DND-41 (cell line): ENCODE data around the gene PGF.

Experiments used
- ATAC-seq: fragments of 200-7000 bp; cut with Tn5 transposase; 3 replicates; pipeline ENCODE4 v1.9.1; 2021; ENCODE audit warnings: low read depth; ENCODE audit not compliant: insufficient read depth
- DNase-seq: peaks from one replicate; pipeline ENCODE4 v3.0.0-alpha.2; 2020
- H2AFZ ChIP-seq: 2 replicates; pipeline ENCODE4 v1.6.0; 2012; ENCODE audit warnings: low read depth, low read length
- H3K27ac ChIP-seq: 2 replicates; pipeline ENCODE4 v1.5.1; 2012; ENCODE audit warnings: low read length, inconsistent platforms
- H3K27me3 ChIP-seq: fragments of 200-600 bp; sonication (generic); 2 replicates; pipeline ENCODE4 v1.6.0; 2012; ENCODE audit warnings: low read length, mild to moderate bottlenecking, inconsistent platforms; ENCODE audit not compliant: insufficient read depth, poor library complexity
- H3K36me3 ChIP-seq: 2 replicates; pipeline ENCODE4 v1.5.1; 2012; ENCODE audit warnings: low read length, inconsistent platforms; ENCODE audit not compliant: insufficient read depth
- H3K4me1 ChIP-seq: 2 replicates; pipeline ENCODE4 v1.5.1; 2012; ENCODE audit warnings: mild to moderate bottlenecking, low read length; ENCODE audit not compliant: insufficient read depth
- H3K4me2 ChIP-seq: 2 replicates; pipeline ENCODE4 v1.6.0; 2012; ENCODE audit warnings: mild to moderate bottlenecking, moderate library complexity, low read length, inconsistent platforms; ENCODE audit not compliant: insufficient read depth
- H3K4me3 ChIP-seq, 2 experiments: fragments of 200-600 bp in 1 of 2; shearing (Covaris generic) in 1 of 2; 2 replicates each; pipeline ENCODE4 v1.5.1; 2012 to 2016; ENCODE audit warnings: inconsistent platforms in 2 of 2, low read length in 2 of 2, mild to moderate bottlenecking in 2 of 2, low read depth in 1 of 2, moderate library complexity in 1 of 2
- H3K79me2 ChIP-seq: 2 replicates; pipeline ENCODE4 v1.6.0; 2012; ENCODE audit warnings: low read length, inconsistent platforms; ENCODE audit not compliant: insufficient read depth
- H3K9ac ChIP-seq: 2 replicates; pipeline ENCODE4 v1.6.0; 2012; ENCODE audit warnings: low read depth, mild to moderate bottlenecking, inconsistent platforms, low read length, moderate library complexity
- H3K9me3 ChIP-seq: 2 replicates; pipeline ENCODE4 v1.5.1; 2012; ENCODE audit warnings: low read length, moderate library complexity, mild to moderate bottlenecking, inconsistent platforms; ENCODE audit not compliant: insufficient read depth, severe bottlenecking
- H4K20me1 ChIP-seq: 2 replicates; pipeline ENCODE4 v1.6.0; 2012; ENCODE audit warnings: low read length; ENCODE audit not compliant: insufficient read depth
- EZH2 ChIP-seq: IDR thresholded peaks from 3 replicates; pipeline ENCODE4 v1.6.1; 2012; ENCODE audit warnings: borderline replicate concordance, low read depth, mild to moderate bottlenecking, moderate library complexity, low read length, inconsistent platforms; ENCODE audit not compliant: severe bottlenecking
- TF ChIP-seq, protein P1 (sequence below): IDR thresholded peaks from 2 replicates; pipeline ENCODE4 v1.5.1; 2012; ENCODE audit warnings: borderline replicate concordance, low read length, moderate library complexity, mild to moderate bottlenecking; ENCODE audit not compliant: poor library complexity, severe bottlenecking; ENCODE audit errors: extremely low read depth

Gene PGF

GRCh38 chr14:74945261-74945851, 10.0 kb downstream of the PGF start:
- Histone ChIP-seq H3K79me2 (no peaks in the 10 kb centered on the region), H3K27ac (no peak overlapping the region), H3K9me3 (no peaks in the 10 kb centered on the region), H3K4me1 (no peaks in the 10 kb centered on the region), H2AFZ (no peak overlapping the region), H3K4me2 (no peak overlapping the region), H3K27me3 (no peaks in the 10 kb centered on the region), H3K9ac (no peak overlapping the region), H4K20me1 (no peaks in the 10 kb centered on the region), H3K4me3 (no peak overlapping the region), H3K36me3 (no peaks in the 10 kb centered on the region)
- DNase-seq (peak; percentile 32), ATAC-seq (no peak)
- TF ChIP-seq, protein P1, sequence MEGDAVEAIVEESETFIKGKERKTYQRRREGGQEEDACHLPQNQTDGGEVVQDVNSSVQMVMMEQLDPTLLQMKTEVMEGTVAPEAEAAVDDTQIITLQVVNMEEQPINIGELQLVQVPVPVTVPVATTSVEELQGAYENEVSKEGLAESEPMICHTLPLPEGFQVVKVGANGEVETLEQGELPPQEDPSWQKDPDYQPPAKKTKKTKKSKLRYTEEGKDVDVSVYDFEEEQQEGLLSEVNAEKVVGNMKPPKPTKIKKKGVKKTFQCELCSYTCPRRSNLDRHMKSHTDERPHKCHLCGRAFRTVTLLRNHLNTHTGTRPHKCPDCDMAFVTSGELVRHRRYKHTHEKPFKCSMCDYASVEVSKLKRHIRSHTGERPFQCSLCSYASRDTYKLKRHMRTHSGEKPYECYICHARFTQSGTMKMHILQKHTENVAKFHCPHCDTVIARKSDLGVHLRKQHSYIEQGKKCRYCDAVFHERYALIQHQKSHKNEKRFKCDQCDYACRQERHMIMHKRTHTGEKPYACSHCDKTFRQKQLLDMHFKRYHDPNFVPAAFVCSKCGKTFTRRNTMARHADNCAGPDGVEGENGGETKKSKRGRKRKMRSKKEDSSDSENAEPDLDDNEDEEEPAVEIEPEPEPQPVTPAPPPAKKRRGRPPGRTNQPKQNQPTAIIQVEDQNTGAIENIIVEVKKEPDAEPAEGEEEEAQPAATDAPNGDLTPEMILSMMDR = peak; percentile 64
- no peak for TF ChIP-seq EZH2

GRCh38 chr14:74942608-74943007, 12.8 kb downstream of the PGF start:
- ATAC-seq (no peak), DNase-seq (no peak)
- Histone ChIP-seq H4K20me1 (no peaks in the 10 kb centered on the region), H3K27ac (no peak overlapping the region), H3K36me3 (no peaks in the 10 kb centered on the region), H3K9ac (no peak overlapping the region), H3K27me3 (no peaks in the 10 kb centered on the region), H3K79me2 (no peaks in the 10 kb centered on the region), H3K9me3 (no peaks in the 10 kb centered on the region), H3K4me1 (no peaks in the 10 kb centered on the region), H3K4me2 (no peak overlapping the region), H3K4me3 (no peak overlapping the region), H2AFZ (no peak overlapping the region)
- TF ChIP-seq EZH2 = no peak
- TF ChIP-seq, protein P1 = no peak

GRCh38 chr14:74942181-74942580, 13.2 kb downstream of the PGF start:
- TF ChIP-seq, protein P1 = no peak
- no peak for TF ChIP-seq EZH2
- Histone ChIP-seq H3K79me2 (no peaks in the 10 kb centered on the region), H4K20me1 (no peaks in the 10 kb centered on the region), H2AFZ (no peak overlapping the region), H3K9ac (no peak overlapping the region), H3K4me3 (no peak overlapping the region), H3K4me1 (no peaks in the 10 kb centered on the region), H3K9me3 (no peaks in the 10 kb centered on the region), H3K27ac (no peak overlapping the region), H3K36me3 (no peaks in the 10 kb centered on the region), H3K4me2 (no peak overlapping the region), H3K27me3 (no peaks in the 10 kb centered on the region)
- ATAC-seq = no peak
- DNase-seq = no peak
